ENCODE measurements around the gene LGR6.

Gene LGR6

GRCh38 chr1:202288177-202288576 is 94.6 kb downstream of the LGR6 start:
- DNase-seq (ENCODE audit: low read depth): no peak

GRCh38 chr1:202289009-202289408 is 95.4 kb downstream of the LGR6 start:
- DNase-seq (ENCODE audit: low read depth): no peak

- DNase-seq (ENCODE audit: low read depth): no peak
These were observed 97.4 kb downstream of the LGR6 start for GRCh38 chr1:202291001-202291400.

GRCh38 chr1:202291961-202292712 is 98.5 kb downstream of the LGR6 start:
- peak; percentile 66 for DNase-seq (ENCODE audit: low read depth)

GRCh38 chr1:202292773-202293172 is 99.2 kb downstream of the LGR6 start:
- DNase-seq (ENCODE audit: low read depth): no peak

- no peak for DNase-seq (ENCODE audit: low read depth)
These were observed 100.0 kb downstream of the LGR6 start for GRCh38 chr1:202293569-202293968.

- no peak for DNase-seq (ENCODE audit: low read depth)
These were observed 108.6 kb downstream of the LGR6 start for GRCh38 chr1:202302166-202302565.

- no peak for DNase-seq (ENCODE audit: low read depth)
These were observed 110.8 kb downstream of the LGR6 start for GRCh38 chr1:202304375-202304774.

GRCh38 chr1:202305168-202305567 is 111.6 kb downstream of the LGR6 start:
- DNase-seq (ENCODE audit: low read depth): no peak

GRCh38 chr1:202306535-202307345 is 113.1 kb downstream of the LGR6 start:
- DNase-seq (ENCODE audit: low read depth): no peak

- no peak for DNase-seq (ENCODE audit: low read depth)
These were observed 116.6 kb downstream of the LGR6 start for GRCh38 chr1:202310071-202310725.

- no peak for DNase-seq (ENCODE audit: low read depth)
These were observed 117.1 kb downstream of the LGR6 start for GRCh38 chr1:202310746-202311145.

- no peak for DNase-seq (ENCODE audit: low read depth)
These were observed 118.5 kb downstream of the LGR6 start for GRCh38 chr1:202311875-202312635.

- DNase-seq (ENCODE audit: low read depth): peak; percentile 34
These were observed 122.1 kb downstream of the LGR6 start for GRCh38 chr1:202315576-202316168.

GRCh38 chr1:202316186-202316585 is 122.6 kb downstream of the LGR6 start:
- no peak for DNase-seq (ENCODE audit: low read depth)

GRCh38 chr1:202317941-202318925 is 124.6 kb downstream of the LGR6 start:
- DNase-seq (ENCODE audit: low read depth): no peak

GRCh38 chr1:202319381-202320080 is 125.9 kb downstream of the LGR6 start:
- DNase-seq (ENCODE audit: low read depth): no peak

- no peak for DNase-seq (ENCODE audit: low read depth)
These were observed 126.4 kb downstream of the LGR6 start for GRCh38 chr1:202320081-202320405.

GRCh38 chr1:202323731-202324130 is 130.1 kb downstream of the LGR6 start:
- no peak for DNase-seq (ENCODE audit: low read depth)

GRCh38 chr1:202324646-202325045 is 131.0 kb downstream of the LGR6 start:
- DNase-seq (ENCODE audit: low read depth): no peak

Measured in stromal cell of bone marrow (primary cell).